Endothelial cell of coronary artery (primary cell): ENCODE data around the gene CDKN2C. TPM values are rescaled to one million over a fixed set of nuclear protein-coding genes. Genes with fewer than 3 reads are reported as not detected.

ENCODE experiments used
- total RNA-seq: library from RNA; depleted of rRNA; stranded (reverse); fragments of >200 nt; gene quantifications from 2 replicates; pipeline ENCODE4 v1.2.3, GENCODE V29; 2014

CDKN2C gene
- 6.4 and 10.3 TPM in 2 replicates for total RNA-seq

GRCh38 chr1:50969611-50970508, at the start of gene CDKN2C:
CDKN2C (plus strand) TSS chr1:50970245; CDS start chr1:50970369, 124 bp downstream.

GRCh38 chr1:50959913-50960844, 9.9 kb upstream of the CDKN2C start, which contains the start of gene FAF1:
FAF1 (minus strand) TSS chr1:50960267; CDS start chr1:50959811, 456 bp downstream.

Other genes with a start within 250 kb of the CDKN2C start
- gene FAF1, start 10.0 kb upstream of the CDKN2C start, total RNA-seq, result 30.5 and 30.8 TPM in 2 replicates
- gene C1orf185, start 132.0 kb downstream of the CDKN2C start, total RNA-seq, result not detected in 2 replicates